HG02938 (cell line): ENCODE measurements around the gene ZAP70.
"Not testable (repeated sequence)": the region's sequence is repeated elsewhere in the genome, so short reads cannot be mapped to it uniquely, and the experiment has no call there.

Experiments
- ATAC-seq: cut with Tn5 transposase; IDR thresholded peaks from one replicate; pipeline ENCODE4 v1.9.1; 2021; ENCODE audit warnings: mild to moderate bottlenecking, moderate library complexity; ENCODE audit not compliant: unreplicated experiment

The ZAP70 gene

GRCh38 chr2:97697252-97698235, 15.8 kb upstream of the ZAP70 start:
- ATAC-seq, result peak; percentile 67

DNA sequence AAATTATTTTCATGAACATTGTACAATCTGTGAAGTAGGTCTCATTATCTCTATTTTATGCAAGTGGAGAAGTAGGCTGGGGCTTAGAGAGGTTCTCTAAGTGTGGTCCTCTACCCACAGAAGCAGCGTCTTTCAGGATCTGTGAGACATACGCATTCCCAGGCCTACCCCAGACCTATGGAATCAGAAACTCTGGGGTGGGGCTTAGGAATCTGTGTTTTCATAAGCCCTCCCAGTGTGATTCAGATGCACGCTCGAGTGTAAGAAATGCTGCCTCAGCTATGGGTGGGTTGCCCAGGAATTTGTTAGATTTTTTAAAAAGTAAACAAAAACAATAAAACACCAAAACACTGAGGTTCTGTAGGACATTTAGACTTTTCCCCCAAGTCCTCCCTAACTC, 14.8 kb upstream of the ZAP70 start:
- no peak for ATAC-seq

DNA sequence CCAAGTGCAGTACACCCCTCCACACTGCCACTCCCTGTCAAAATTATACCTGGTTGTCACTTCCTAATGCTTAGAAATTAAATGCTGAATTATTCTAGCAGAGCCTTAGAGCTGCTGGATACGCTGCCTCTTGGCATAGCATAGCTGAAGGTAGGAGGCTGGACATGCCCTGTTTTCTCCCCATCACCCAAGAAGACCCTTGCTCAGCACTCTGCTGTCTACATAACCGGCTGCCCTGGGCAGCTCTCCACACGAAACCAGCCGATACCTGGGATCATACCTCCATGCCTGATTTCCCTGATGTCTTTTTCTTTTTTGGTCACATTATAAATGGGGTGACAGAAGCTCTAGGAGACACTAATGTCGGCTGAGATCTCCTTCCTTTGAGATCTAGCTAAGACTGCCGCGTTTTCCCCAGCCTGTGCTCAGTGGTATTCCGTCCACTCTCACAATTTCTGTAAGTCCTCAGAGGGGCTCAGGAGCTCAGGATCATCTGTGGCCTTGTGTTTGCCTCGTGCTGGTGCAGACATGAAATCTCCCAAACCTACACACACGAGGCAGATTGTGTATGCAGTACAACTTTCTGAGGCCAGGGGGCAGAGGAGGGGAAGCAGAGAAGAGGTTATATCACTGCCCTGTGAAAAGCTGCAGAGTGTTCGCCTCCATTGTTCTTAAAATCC, 13.5 kb upstream of the ZAP70 start:
- ATAC-seq, result no peak

GRCh38 chr2:97701186-97701585, 12.2 kb upstream of the ZAP70 start:
- no peak for ATAC-seq

DNA sequence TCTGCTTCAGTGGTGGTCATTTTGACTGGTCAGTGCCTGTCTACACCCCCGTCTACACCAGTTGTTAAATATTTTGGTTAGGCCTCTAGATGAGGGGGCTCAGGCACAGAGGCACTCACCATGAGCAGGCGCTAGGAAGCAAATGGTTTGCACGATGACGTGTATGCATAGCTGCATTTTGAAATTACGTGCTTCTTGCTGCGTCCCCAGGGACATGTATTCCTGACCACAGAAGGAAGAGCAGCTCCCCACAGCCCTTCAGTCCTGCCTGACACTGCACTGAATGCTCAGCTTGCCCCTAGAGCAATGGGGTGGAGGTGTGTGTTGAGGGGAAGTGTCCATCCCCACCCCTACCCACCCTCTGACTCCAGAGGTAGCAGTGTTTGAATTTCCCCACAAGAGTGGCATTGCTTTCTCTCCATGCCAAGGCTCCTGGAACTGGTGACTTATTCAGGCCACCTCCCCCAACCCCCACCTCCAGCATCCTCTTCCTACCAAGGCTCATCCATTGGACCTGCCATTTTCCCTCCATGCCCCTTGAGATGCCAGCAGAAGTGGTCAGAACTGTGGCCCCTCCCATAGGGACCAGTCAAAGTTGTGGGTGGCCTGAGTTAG, 11.4 kb upstream of the ZAP70 start:
- ATAC-seq, result no peak

DNA sequence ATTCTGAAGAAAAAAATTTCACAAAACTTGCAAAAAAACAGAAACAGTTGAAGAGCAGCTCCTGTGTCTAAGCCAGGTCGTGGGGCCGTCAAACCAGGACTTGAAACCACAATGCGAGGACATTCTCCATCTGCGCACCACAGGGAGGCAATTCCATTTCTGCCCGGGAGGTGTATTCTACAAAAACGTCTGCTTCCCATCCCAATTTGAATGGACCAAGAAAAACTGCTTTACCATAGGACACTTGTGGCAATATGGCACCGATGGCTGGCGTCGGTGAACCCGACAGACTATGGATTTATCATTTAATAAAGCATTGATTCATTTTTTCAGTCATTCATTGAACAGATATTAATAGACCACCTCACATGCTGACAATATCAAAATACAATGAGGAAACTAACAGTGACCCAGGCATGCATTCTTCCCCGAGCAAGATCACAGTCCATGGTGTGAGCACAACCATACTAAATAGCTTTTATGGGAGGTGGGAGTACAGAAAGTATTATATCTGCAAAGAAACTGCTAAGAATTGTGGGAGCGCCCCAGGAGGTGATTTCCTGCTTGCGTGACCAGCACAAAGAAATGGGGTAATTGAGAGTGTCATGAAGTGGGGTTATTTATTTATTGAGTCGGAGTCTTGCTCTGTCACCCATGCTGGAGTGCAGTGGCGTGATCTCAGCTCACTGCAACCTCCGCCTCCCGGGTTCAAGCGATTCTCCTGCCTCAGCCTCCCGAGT, 10.5 kb upstream of the ZAP70 start:
- no peak for ATAC-seq

DNA sequence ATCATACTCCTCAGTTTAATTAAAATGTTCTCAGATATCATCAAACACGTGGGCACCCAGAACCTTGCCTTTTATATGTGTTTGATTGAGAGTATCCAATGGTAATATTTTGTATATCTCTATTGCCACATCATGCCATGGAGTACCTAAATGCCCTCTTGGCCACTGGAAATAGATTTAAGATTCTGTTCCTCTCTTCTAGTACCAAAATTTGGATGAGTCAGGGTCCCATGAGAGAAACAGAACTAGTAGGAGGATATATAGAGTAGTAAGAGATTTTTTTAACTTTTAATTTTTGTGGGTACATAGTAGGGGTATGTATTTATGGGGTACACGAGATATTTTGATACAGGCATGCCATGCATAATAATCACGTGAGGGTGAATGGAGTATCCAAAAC, 9.6 kb upstream of the ZAP70 start:
- no peak for ATAC-seq

DNA sequence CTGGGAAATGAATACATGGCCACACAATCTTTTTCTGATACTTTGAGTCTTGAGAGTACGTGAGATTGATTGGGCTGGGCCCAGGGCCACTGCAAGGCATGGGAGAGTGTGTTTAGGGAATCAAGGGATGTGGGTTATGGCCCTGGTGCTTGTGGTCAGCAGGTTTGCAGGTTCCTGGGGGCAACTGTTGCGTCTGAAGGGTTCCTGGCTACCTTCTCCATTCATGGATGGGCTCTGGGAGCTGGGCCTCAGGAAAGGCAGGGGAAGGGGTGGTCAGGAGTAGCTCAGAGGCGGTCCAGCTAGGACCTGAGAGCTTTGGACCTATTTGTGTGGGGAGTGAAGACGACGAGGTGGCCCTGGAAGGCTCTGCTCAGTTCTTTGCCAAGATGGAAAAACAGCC, 8.4 kb upstream of the ZAP70 start:
- ATAC-seq, result no peak

- no peak for ATAC-seq
These were observed 7.3 kb upstream of the ZAP70 start for GRCh38 chr2:97706112-97706511.

DNA sequence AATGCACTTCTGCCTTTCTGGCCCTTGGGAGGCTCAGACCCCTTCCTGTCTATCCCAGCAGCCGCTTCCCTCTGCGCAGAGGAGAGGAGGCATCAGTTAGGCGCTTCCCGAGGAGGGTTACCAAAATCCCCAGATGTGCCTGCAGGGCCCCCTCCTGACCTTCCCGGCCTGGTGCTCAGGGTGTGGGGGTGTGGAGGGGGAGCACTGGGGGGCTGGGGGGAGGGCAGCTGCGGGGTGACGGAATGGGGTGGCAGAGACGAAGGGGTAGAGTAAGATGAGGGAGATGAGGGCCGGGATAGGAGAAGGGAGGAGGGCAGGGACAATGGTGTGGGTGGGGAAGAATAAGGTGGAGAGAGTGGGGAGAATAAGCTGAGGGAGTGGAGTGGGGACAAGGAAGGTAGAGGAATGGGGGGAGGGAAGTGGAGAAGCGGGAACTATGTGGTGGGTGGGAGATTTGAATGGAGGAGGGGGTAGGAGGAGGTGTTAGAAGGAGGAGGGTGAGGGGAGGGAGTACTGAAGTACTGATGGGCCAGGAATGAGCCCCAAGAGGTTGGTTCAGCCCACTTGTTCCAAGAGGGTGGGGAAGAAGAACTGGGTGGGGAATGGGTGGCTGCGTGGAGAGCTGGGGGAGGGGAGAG, 6.5 kb upstream of the ZAP70 start:
- no peak for ATAC-seq

DNA sequence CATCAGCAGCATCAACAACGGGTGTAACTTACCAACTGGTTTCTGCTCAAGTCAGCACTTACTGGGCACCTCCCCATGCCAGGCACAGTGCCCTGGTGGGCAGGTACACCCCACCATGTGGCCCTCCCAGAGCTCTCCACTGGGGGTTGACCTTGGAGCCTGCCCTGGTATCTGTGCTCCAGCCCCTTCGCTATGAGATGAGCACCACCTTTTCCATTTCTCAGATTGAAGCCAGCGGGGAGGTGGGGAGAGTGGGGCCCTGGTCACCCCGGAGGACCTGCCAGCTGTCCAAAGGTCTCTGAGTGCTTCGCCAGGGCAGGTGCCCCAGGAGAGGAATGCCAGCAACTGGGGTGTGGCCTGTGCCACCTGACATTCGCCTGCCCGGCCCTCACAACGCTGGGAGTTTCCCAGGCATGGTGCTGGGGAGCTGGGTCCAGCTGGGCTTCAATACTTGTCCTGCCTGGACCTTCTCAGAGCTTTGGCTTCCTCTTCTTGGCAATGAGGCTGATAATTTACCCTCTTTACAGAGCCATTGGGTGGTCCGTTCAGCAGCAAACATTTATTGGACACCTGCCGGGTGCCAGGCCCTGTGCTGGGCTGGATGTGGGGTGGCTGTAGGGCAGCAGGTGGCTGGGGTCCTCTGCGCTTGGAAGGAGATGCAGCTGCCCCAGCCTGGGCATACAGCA, 5.9 kb upstream of the ZAP70 start:
- ATAC-seq, result no peak

DNA sequence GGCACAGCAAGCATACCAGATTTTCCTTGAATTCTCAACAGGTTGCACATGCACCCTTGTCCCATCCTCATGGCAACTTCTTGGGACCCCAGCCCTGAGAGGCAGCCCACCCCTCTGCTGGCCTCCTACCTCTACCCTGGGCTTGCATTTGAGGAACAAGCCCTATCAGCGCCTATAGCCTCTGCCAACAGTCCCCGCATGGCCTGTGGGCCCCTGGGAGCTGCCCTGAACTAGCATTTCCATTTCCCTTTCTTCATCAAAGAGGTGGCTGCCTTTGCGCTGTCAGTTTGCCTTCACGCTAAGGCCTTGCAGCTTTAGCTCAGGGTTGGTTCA, 5.4 kb upstream of the ZAP70 start:
- no peak for ATAC-seq

DNA sequence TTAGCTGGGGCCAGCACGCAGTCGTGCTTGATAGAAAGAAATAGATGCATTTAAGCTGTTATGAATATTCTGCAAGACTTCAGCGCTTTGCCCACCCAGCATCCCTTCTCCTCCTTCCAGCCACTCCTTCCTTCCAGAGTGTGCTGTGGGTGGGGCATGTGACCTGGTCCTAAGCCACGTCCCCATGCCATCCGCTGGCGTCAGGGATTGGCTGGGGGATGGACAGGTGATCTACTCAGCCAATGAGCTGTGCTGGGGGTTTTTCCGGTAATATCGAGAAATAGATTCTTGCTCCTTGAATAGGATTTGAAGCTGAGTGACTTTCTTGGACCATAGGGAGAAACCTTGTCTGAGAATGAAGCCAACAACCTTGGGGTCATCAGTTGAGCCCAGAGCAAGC, 4.8 kb upstream of the ZAP70 start:
- no peak for ATAC-seq

DNA sequence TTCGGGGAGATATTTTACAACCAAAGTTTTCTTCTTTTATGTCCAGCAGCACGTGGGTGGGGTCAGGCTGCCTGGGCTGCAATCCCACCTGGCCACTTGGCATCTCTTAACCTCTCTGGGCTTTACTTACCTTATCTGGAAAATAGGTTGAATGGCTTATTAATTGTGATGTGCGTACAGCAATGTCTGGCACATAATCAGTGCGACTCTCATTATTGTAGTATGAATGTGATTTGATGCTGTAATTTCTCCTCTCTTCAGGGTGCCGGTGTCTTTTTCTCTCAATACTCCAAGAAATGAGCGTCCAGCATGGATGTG, 2.0 kb upstream of the ZAP70 start:
- no peak for ATAC-seq

DNA sequence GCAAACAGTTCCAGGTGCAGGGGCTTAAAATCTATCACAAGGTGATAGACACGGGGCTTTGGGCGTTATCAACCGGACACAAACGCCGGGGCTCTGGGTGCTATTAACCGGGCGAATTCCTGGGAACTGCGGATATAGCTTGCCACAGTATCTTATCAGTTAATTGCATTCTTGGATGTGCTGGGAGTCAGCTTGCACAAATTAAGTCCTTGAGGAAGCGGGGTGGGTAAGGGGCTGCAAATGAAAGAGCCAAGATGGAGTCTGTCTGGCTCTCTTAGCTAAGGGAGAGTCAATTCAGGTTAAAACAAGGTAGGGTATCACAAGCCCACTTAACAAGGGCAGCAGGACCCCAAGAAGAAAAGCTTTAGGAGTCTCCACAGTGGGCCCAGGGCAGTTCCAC, 1.2 kb upstream of the ZAP70 start:
- not testable (repeated sequence) for ATAC-seq

GRCh38 chr2:97712693-97713295, 582 bp upstream of the ZAP70 start:
- no peak for ATAC-seq

DNA sequence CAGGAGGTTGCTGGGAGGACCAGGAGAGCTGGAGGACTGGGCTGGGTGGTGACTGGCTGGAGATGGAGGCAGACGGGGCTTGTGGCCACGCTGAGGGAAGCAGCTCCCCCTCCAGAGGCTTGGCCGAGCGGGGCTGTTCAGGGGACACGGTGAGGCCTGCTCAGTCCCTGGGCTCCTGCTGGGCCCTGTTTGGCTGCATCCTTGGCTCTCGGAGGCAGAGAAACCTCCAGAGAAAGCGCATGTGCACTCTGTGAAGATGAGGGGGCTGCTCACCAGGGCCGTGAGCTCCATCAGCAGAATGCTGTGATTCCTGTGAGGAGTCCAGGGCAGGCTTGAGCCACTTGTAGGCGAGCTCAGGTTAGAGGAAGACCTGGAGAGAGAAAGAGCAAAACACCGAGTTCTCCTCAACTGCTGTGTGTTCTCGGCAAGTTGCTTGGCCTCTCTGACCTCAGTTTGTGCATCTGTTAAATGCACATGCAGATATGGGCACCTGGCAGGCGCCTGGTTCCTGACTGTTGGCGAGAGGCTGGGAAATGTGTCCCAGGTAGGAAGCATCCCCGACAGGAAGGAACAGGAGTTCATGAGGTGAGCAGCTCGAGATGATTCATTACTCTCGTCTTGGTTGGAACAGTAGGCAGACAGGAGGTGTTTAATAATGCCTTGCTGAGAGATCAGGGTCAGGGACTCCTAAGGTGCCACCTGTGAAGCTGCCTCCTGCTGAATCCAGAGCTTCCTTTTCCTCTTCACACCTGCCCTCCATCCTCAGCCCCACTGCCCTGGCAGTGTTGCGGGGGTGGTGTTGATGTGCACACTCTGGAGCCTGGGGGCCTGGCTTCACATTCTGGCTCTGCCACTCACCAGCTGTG, 941 bp downstream of the ZAP70 start:
- no peak for ATAC-seq

DNA sequence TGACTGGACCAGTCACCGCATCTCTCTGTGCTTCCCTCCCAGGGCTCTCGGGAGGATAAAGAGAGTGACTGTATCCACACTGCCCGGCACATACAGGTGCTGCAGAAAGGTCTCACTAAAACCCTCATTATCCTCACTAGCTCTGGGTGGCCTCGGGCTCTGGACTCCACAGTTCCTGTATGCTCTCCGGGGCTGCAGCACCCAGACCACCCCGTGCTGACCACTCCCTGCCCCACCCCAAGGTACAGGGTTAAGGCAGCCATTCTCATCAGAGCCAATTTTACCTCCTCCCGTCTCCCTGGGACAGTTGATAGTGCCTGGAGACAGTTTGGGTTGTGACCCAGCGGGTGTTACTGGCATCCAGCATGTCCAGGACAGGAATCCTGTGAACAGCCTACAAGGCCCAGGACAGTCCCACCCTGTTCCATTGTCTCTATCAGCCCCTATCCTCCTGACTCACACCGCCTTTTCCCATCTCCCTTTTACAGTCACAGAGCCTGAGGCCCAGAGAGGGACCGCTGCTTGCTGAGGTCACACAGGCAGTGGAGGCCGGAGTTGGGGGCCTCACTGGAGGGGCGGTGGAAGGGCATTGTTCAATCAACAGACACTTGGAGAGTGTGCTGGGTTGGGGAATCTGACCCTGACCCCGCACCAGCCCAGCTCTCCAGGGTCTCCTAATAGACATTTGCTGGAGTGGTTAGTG, 1.7 kb downstream of the ZAP70 start:
- ATAC-seq, result no peak
